GM12878 (cell line): ENCODE measurements around the gene MRPS27. TPM values are rescaled to one million over a fixed set of nuclear protein-coding genes. Genes with fewer than 3 reads are reported as not detected.

Experiments used
- ATAC-seq: fragments of 200-7000 bp; cut with Tn5 transposase; 3 replicates; pipeline ENCODE4 v1.9.1; 2020; ENCODE audit warnings: mild to moderate bottlenecking, moderate library complexity
- BruUV-seq: library from RNA; stranded (reverse); fragments of 400-500 nt; replicated peaks from 2 replicates; lab custom pipeline; 2021; lab: Mats Ljungman, UMichigan
- CTCF ChIA-PET: fragments of 300-600 bp; sonication (Branson Sonifier 250); formaldehyde crosslinking; extraction: SDS; loops from one replicate; lab custom pipeline; 2021; ENCODE audit warnings: inconsistent platforms; lab: Yijun Ruan, JAX
- POLR2A ChIA-PET: fragments of 350-600 bp; formaldehyde crosslinking; extraction: SDS; loops from one replicate; lab custom pipeline; 2021; ENCODE audit warnings: inconsistent platforms; lab: Charles Lee
- RAD21 ChIA-PET: fragments of 300-600 bp; sonication (Branson Sonifier 250); formaldehyde crosslinking; loops from one replicate; lab custom pipeline; 2023; ENCODE audit warnings: antibody characterized with exemption; ENCODE audit not compliant: unreplicated experiment; lab: Charles Lee
- SMC1A ChIA-PET: fragments of 300-600 bp; sonication (Branson Sonifier 250); formaldehyde crosslinking; loops from one replicate; lab custom pipeline; 2023; ENCODE audit not compliant: unreplicated experiment, uncharacterized antibody; lab: Charles Lee
- DNase-seq: peaks from one replicate; pipeline ENCODE4 v3.0.0-alpha.2; 2011; ENCODE audit warnings: low read depth, low spot score
- FAIRE-seq: peaks from 3 replicates; lab custom pipeline; 2011; peaks lifted over from hg19 to GRCh38; lab: Jason Lieb, UNC
- H2AFZ ChIP-seq: 2 replicates; pipeline ENCODE4 v1.6.0; 2011; ENCODE audit warnings: low read depth, low read length, control low read depth; ENCODE audit not compliant: control insufficient read depth
- H3K27ac ChIP-seq: 2 replicates; pipeline ENCODE4 v1.5.1; 2011; ENCODE audit warnings: control low read depth; ENCODE audit not compliant: control insufficient read depth, insufficient read depth
- H3K27me3 ChIP-seq, 2 experiments: replicated peaks in 1 of 2; 2 replicates each; pipeline versions ENCODE4 v1.6.0 to v1.6.1; 2011; ENCODE audit warnings: low read length in 1 of 2; ENCODE audit not compliant: control insufficient read depth in 2 of 2, insufficient read depth in 2 of 2
- H3K36me3 ChIP-seq, 2 experiments: 2 replicates each; pipeline ENCODE4 v1.5.1; 2011; ENCODE audit warnings: low read length in 1 of 2; ENCODE audit not compliant: control insufficient read depth in 2 of 2, insufficient read depth in 2 of 2
- H3K4me1 ChIP-seq: 2 replicates; pipeline ENCODE4 v1.6.1; 2011; ENCODE audit warnings: mild to moderate bottlenecking, low read length, moderate library complexity, mixed read lengths; ENCODE audit not compliant: control insufficient read depth, insufficient read depth
- H3K4me2 ChIP-seq: 2 replicates; pipeline ENCODE4 v1.6.0; 2011; ENCODE audit warnings: control low read depth; ENCODE audit not compliant: control insufficient read depth, insufficient read depth
- H3K4me3 ChIP-seq: fragments of 200-600 bp; sonication (generic); 2 replicates; pipeline ENCODE4 v1.5.1; 2016
- H3K79me2 ChIP-seq: 2 replicates; pipeline ENCODE4 v1.6.0; 2011; ENCODE audit warnings: low read length; ENCODE audit not compliant: control insufficient read depth, insufficient read depth
- H3K9ac ChIP-seq: 2 replicates; pipeline ENCODE4 v1.8.0; 2011; ENCODE audit warnings: low read length, control low read depth, mixed read lengths; ENCODE audit not compliant: control insufficient read depth, insufficient read depth
- H3K9me3 ChIP-seq: replicated peaks from 3 replicates; pipeline ENCODE4 v1.5.1; 2011; ENCODE audit warnings: mild to moderate bottlenecking, low read length; ENCODE audit not compliant: control insufficient read depth, insufficient read depth
- H4K20me1 ChIP-seq: 2 replicates; pipeline ENCODE4 v1.6.0; 2011; ENCODE audit not compliant: control insufficient read depth, insufficient read depth
- GATAD2B ChIP-seq: fragments of 450-650 bp; conservative IDR thresholded peaks from 2 replicates; pipeline ENCODE4 v1.6.1; 2017; ENCODE audit warnings: low read depth, mild to moderate bottlenecking, moderate library complexity
- NFYA ChIP-seq: IDR thresholded peaks from 2 replicates; pipeline ENCODE4 v1.6.1; 2011; ENCODE audit warnings: low read depth, mild to moderate bottlenecking, low read length, improper control_type of control experiment, borderline replicate concordance
- POLR2A ChIP-seq: IDR thresholded peaks from 2 replicates; pipeline ENCODE4 v1.6.1; 2011; ENCODE audit warnings: low read depth, mild to moderate bottlenecking, low read length
- TCF3 ChIP-seq: IDR thresholded peaks from 2 replicates; pipeline ENCODE4 v1.6.1; 2012; ENCODE audit warnings: low read depth, mild to moderate bottlenecking, low read length, borderline replicate concordance; ENCODE audit not compliant: insufficient read depth
- ZNF622 ChIP-seq: fragments of 450-650 bp; IDR thresholded peaks from 2 replicates; pipeline ENCODE4 v1.6.1; 2017; ENCODE audit warnings: mild to moderate bottlenecking, inconsistent platforms
- WGBS: methylation state at CpG from one replicate; pipeline ENCODE4 v1.1.6; 2016; ENCODE audit warnings: low lambda C conversion rate; ENCODE audit not compliant: insufficient replicate concordance, insufficient coverage; ENCODE audit errors: missing lambda C conversion rate; 5-methylcytosine and 5-hydroxymethylcytosine counted together
- in situ Hi-C: fragments of 300-500 bp; cut with MboI; formaldehyde crosslinking; loops from 9 replicates; pipeline ENCODE4 v1.14.3; 2018; ENCODE audit warnings: mixed read lengths
- intact Hi-C: fragments of 100-400 bp; cut with micrococcal nuclease; formaldehyde crosslinking; loops from one replicate; pipeline ENCODE4 v1.14.2; 2022; ENCODE audit not compliant: unreplicated experiment
- polyA plus RNA-seq, 11 experiments: library from polyadenylated mRNA; depleted of rRNA in 4 of 11; unstranded in 6 of 11; stranded (reverse) in 5 of 11; fragments of >200 nt; fragmentation: Nextera tagmentation in 4 of 11; fragmentation: Illumina TruSeq in 1 of 11; extraction: Ambion mirVana in 4 of 11; extraction: Trizol in 1 of 11; gene quantifications; 1 replicate in 1 of 11; 2 replicates in 10 of 11; pipeline versions ENCODE4 v1.2.1 to v1.2.3, GENCODE V29; 2011 to 2016; ENCODE audit warnings: inconsistent platforms in 2 of 11, missing spikeins in 2 of 11, low read depth in 1 of 11
- total RNA-seq, 4 experiments: library from RNA; depleted of rRNA in 3 of 4; stranded (reverse); fragments of >200 nt in 3 of 4; fragmentation: Illumina TruSeq in 1 of 4; extraction: Trizol in 1 of 4; gene quantifications; 2 replicates each; pipeline versions ENCODE4 v1.2.1 to v1.2.3, GENCODE V29; 2013 to 2021
- TF ChIP-seq, protein P1 (sequence below): IDR thresholded peaks from 2 replicates; pipeline ENCODE4 v1.6.1; 2012; ENCODE audit warnings: mild to moderate bottlenecking, low read depth, low read length
- TF ChIP-seq, protein P2 (sequence below): fragments of 450-650 bp; IDR thresholded peaks from 2 replicates; pipeline ENCODE4 v1.6.1; 2018; ENCODE audit warnings: borderline replicate concordance, mild to moderate bottlenecking; ENCODE audit not compliant: partially characterized antibody

Gene MRPS27
- total and polyA plus RNA-seq, 10 of the 15 experiments (the other 5 are each of a cell fraction or from before 2014, with no cell fraction given): 61.0 to 128 (median 93.0) TPM

- Histone ChIP-seq H4K20me1 (no peaks in the 10 kb centered on the region), H2AFZ (no peak overlapping the region), H3K36me3 (peaks cover 3 to 5% of the 10 kb centered on the region in 2 experiments), H3K9me3 (no peaks in the 10 kb centered on the region), H3K4me2 (no peak overlapping the region), H3K9ac (no peak overlapping the region)
- no peak for ATAC-seq
- ChIA-PET RAD21 (no interaction called here), CTCF (interaction anchor here (2.4 kb wide), 1 partner anchor 7 kb away, joined by 8 read pairs; no protein-coding TSS in a partner anchor)
- TF ChIP-seq, protein P1, sequence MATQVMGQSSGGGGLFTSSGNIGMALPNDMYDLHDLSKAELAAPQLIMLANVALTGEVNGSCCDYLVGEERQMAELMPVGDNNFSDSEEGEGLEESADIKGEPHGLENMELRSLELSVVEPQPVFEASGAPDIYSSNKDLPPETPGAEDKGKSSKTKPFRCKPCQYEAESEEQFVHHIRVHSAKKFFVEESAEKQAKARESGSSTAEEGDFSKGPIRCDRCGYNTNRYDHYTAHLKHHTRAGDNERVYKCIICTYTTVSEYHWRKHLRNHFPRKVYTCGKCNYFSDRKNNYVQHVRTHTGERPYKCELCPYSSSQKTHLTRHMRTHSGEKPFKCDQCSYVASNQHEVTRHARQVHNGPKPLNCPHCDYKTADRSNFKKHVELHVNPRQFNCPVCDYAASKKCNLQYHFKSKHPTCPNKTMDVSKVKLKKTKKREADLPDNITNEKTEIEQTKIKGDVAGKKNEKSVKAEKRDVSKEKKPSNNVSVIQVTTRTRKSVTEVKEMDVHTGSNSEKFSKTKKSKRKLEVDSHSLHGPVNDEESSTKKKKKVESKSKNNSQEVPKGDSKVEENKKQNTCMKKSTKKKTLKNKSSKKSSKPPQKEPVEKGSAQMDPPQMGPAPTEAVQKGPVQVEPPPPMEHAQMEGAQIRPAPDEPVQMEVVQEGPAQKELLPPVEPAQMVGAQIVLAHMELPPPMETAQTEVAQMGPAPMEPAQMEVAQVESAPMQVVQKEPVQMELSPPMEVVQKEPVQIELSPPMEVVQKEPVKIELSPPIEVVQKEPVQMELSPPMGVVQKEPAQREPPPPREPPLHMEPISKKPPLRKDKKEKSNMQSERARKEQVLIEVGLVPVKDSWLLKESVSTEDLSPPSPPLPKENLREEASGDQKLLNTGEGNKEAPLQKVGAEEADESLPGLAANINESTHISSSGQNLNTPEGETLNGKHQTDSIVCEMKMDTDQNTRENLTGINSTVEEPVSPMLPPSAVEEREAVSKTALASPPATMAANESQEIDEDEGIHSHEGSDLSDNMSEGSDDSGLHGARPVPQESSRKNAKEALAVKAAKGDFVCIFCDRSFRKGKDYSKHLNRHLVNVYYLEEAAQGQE: no peak
- TF ChIP-seq, all 136 proteins: peak for 0
- no peak for FAIRE-seq
- ChIA-PET POLR2A (no interaction called here), SMC1A (no interaction called here)
- H3K4me3 ChIP-seq: no peak overlapping the region
- no peak for DNase-seq
- H3K27me3 ChIP-seq: no peaks in the 10 kb centered on the region
- H3K27ac ChIP-seq: no peak overlapping the region
- in situ Hi-C loops: no loop called here
- no peaks in the 10 kb centered on the region; the same call in none of the 2 replicates for H3K79me2 ChIP-seq
- WGBS: 96% methylated on average over 5 of the region's 5 CpGs
- H3K4me1 ChIP-seq: no peaks in the 10 kb centered on the region
- intact Hi-C loops: no loop called here
- BruUV-seq: no TSS peak
These were observed 67.4 kb downstream of the MRPS27 start for GRCh38 chr5:72252574-72253155.

- no TSS peak for BruUV-seq
- no peak overlapping the region for H3K4me3 ChIP-seq
- DNase-seq: no peak
- POLR2A ChIA-PET: interaction anchor here (1.0 kb wide), 1 partner anchor 16 kb away, joined by 3 read pairs; no protein-coding TSS in a partner anchor
- CTCF ChIA-PET: interaction anchor here (0.7 to 1.6 kb wide), 3 partner anchors 17 to 51 kb away, joined by 3 to 8 read pairs (median 3); no protein-coding TSS in a partner anchor
- SMC1A ChIA-PET: interaction anchor here (0.7 to 1.3 kb wide), 2 partner anchors 17 to 70 kb away, joined by 3 to 5 read pairs; no protein-coding TSS in a partner anchor
- RAD21 ChIA-PET: no interaction called here
- peaks cover 2% of the 10 kb centered on the region; the same call in 1 of the 2 replicates for H3K4me1 ChIP-seq
- intact Hi-C loops: no loop called here
- no peak overlapping the region for H3K27ac ChIP-seq
- no peak overlapping the region for H3K9ac ChIP-seq
- no peak for ATAC-seq
- H3K4me2 ChIP-seq: no peak overlapping the region
- H3K79me2 ChIP-seq: no peaks in the 10 kb centered on the region; the same call in none of the 2 replicates
- FAIRE-seq: no peak
- H2AFZ ChIP-seq: no peak overlapping the region
- no peaks in the 10 kb centered on the region for H3K9me3 ChIP-seq
- H3K27me3 ChIP-seq: no peaks in the 10 kb centered on the region
- TF ChIP-seq TCF3: no peak
- no peak for TF ChIP-seq POLR2A
- TF ChIP-seq NFYA: no peak
- TF ChIP-seq GATAD2B: no peak
- TF ChIP-seq, protein P2, sequence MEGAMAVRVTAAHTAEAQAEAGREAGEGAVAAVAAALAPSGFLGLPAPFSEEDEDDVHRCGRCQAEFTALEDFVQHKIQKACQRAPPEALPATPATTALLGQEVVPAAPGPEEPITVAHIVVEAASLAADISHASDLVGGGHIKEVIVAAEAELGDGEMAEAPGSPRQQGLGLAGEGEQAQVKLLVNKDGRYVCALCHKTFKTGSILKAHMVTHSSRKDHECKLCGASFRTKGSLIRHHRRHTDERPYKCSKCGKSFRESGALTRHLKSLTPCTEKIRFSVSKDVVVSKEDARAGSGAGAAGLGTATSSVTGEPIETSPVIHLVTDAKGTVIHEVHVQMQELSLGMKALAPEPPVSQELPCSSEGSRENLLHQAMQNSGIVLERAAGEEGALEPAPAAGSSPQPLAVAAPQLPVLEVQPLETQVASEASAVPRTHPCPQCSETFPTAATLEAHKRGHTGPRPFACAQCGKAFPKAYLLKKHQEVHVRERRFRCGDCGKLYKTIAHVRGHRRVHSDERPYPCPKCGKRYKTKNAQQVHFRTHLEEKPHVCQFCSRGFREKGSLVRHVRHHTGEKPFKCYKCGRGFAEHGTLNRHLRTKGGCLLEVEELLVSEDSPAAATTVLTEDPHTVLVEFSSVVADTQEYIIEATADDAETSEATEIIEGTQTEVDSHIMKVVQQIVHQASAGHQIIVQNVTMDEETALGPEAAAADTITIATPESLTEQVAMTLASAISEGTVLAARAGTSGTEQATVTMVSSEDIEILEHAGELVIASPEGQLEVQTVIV: no peak
- no peak for TF ChIP-seq ZNF622
- no peaks in the 10 kb centered on the region for H4K20me1 ChIP-seq
- H3K36me3 ChIP-seq: peaks cover 3 to 5% of the 10 kb centered on the region in 2 experiments
- in situ Hi-C loops: no loop called here
These were observed 68.0 kb downstream of the MRPS27 start for GRCh38 chr5:72252008-72252407.
